Measurements from ENCODE around the gene GRM7.

The GRM7 gene

GRCh38 chr3:7520059-7520458, 659.1 kb downstream of the GRM7 start:
- ChIA-PET POLR2A (no interaction called here), CTCF (interaction anchor here (2.0 kb wide), 1 partner anchor 8 kb away, joined by 6 read pairs; no protein-coding TSS in a partner anchor)
- no peak for DNase-seq (ENCODE audit: extremely low spot score)
- TF ChIP-seq, protein P1, sequence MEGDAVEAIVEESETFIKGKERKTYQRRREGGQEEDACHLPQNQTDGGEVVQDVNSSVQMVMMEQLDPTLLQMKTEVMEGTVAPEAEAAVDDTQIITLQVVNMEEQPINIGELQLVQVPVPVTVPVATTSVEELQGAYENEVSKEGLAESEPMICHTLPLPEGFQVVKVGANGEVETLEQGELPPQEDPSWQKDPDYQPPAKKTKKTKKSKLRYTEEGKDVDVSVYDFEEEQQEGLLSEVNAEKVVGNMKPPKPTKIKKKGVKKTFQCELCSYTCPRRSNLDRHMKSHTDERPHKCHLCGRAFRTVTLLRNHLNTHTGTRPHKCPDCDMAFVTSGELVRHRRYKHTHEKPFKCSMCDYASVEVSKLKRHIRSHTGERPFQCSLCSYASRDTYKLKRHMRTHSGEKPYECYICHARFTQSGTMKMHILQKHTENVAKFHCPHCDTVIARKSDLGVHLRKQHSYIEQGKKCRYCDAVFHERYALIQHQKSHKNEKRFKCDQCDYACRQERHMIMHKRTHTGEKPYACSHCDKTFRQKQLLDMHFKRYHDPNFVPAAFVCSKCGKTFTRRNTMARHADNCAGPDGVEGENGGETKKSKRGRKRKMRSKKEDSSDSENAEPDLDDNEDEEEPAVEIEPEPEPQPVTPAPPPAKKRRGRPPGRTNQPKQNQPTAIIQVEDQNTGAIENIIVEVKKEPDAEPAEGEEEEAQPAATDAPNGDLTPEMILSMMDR (IDR thresholded peaks at IDR 0.05; ENCODE audit: control extremely low read depth, extremely low read depth, low read depth, missing control alignments) = no peak

GRCh38 chr3:7520593-7520992, 659.7 kb downstream of the GRM7 start:
- DNase-seq (ENCODE audit: extremely low spot score) = no peak
- ChIA-PET POLR2A (no interaction called here), CTCF (interaction anchor here (1.0 to 2.0 kb wide), 2 partner anchors 9 to 16 kb away, joined by 5 to 6 read pairs; no protein-coding TSS in a partner anchor)
- TF ChIP-seq, protein P1 (IDR thresholded peaks at IDR 0.05; ENCODE audit: control extremely low read depth, extremely low read depth, low read depth, missing control alignments) = no peak

DNA sequence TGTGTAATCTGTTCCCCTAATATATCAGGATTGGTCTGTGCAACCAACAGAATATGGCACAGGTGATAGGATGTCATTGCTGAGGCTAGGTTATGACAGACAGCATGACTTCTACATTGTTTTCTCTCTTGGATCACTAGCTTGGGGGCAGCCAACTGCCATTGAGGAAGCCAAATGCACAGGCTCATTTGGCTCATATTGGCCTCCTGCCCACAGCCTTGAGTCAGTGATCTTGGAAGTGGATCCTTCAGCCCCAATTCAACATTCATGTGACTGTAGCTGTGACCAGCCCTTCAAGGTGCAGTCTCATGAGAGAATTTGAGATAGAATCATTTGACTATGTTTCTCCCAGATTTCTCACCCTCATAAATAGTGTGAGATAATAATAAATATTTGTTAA, 675.6 kb downstream of the GRM7 start:
- ChIA-PET CTCF (interaction anchor here (1.2 to 1.5 kb wide), 2 partner anchors 16 to 106 kb away, joined by 3 to 5 read pairs; no protein-coding TSS in a partner anchor), POLR2A (interaction anchor here (0.6 kb wide), 1 partner anchor 55 kb away, joined by 3 read pairs; no protein-coding TSS in a partner anchor)
- TF ChIP-seq, protein P1 (IDR thresholded peaks at IDR 0.05; ENCODE audit: control extremely low read depth, extremely low read depth, low read depth, missing control alignments) = no peak
- DNase-seq (ENCODE audit: extremely low spot score) = no peak

GRCh38 chr3:7536921-7537320, 676.0 kb downstream of the GRM7 start:
- no peak for DNase-seq (ENCODE audit: extremely low spot score)
- TF ChIP-seq, protein P1 (IDR thresholded peaks at IDR 0.05; ENCODE audit: control extremely low read depth, extremely low read depth, low read depth, missing control alignments) = no peak
- ChIA-PET CTCF (interaction anchor here (1.2 to 1.5 kb wide), 2 partner anchors 16 to 106 kb away, joined by 3 to 5 read pairs; no protein-coding TSS in a partner anchor), POLR2A (interaction anchor here (0.6 kb wide), 1 partner anchor 55 kb away, joined by 3 read pairs; no protein-coding TSS in a partner anchor)

DNA sequence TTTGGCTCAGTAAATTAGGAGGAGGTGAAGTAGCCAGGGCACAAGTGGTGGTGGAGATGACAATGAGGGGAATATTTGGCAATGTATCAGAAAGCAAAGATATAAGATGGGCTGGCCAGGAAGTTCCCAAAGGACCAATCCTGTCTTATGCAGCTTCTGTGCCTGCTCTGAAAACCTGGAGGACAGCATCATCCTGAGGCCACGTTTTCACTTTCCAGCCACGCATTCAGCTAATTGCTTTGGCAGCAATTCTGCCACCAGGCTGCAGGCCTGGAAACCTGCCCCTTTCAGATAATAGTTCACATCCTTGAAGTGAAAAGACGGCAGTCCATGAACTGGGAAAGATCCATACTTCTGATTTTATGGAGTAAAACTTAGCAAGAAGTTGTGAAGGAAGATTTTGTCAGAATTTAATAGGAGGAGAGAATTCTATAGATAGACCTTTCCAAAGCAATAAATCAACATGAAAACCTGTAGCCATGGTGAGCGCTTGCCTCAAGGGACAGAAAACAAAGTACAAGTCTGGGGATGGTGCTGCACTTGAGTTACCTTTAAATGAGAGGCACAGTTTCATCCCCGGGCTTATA, 682.5 kb downstream of the GRM7 start:
- CTCF ChIA-PET = no interaction called here
- TF ChIP-seq, protein P1 (IDR thresholded peaks at IDR 0.05; ENCODE audit: control extremely low read depth, extremely low read depth, low read depth, missing control alignments) = no peak
- POLR2A ChIA-PET = no interaction called here
- no peak for DNase-seq (ENCODE audit: extremely low spot score)

GRCh38 chr3:7545334-7545733, 684.4 kb downstream of the GRM7 start:
- ChIA-PET POLR2A (no interaction called here), CTCF (no interaction called here)
- no peak for DNase-seq (ENCODE audit: extremely low spot score)
- TF ChIP-seq, protein P1 (IDR thresholded peaks at IDR 0.05; ENCODE audit: control extremely low read depth, extremely low read depth, low read depth, missing control alignments) = no peak
